Left ventricle myocardium inferior (tissue), 1 donor: ENCODE measurements around the gene AGAP3. TPM values are rescaled to one million over a fixed set of nuclear protein-coding genes. Genes with fewer than 3 reads are reported as not detected.
A peak's percentile ranks its signal among the peaks of the same experiment; 100 is the strongest.

Experiments
- DNase-seq: peaks from one replicate; pipeline ENCODE4 v3.0.0-alpha.2; 2020
- H3K27ac ChIP-seq: fragments of 200-600 bp; replicated peaks from 2 replicates; pipeline ENCODE4 v1.8.0; 2021
- H3K27me3 ChIP-seq: fragments of 200-600 bp; 2 replicates; pipeline ENCODE4 v1.8.0; 2021; ENCODE audit warnings: low read depth
- H3K36me3 ChIP-seq: fragments of 200-600 bp; 2 replicates; pipeline ENCODE4 v1.8.0; 2021
- H3K4me1 ChIP-seq: fragments of 200-600 bp; 2 replicates; pipeline ENCODE4 v1.8.0; 2021
- H3K4me3 ChIP-seq: fragments of 200-600 bp; 2 replicates; pipeline ENCODE4 v1.8.0; 2021; ENCODE audit warnings: mild to moderate bottlenecking, moderate library complexity
- H3K9me3 ChIP-seq: fragments of 200-600 bp; replicated peaks from 2 replicates; pipeline ENCODE4 v1.8.0; 2021
- CTCF ChIP-seq: fragments of 200-600 bp; IDR thresholded peaks from 2 replicates; pipeline ENCODE4 v1.8.0; 2021; ENCODE audit warnings: antibody characterized with exemption, mild to moderate bottlenecking, borderline replicate concordance
- intact Hi-C: fragments of 100-400 bp; cut with micrococcal nuclease; formaldehyde crosslinking; loops from one replicate; pipeline ENCODE4 v1.11.0; 2022
- total RNA-seq: library from RNA; stranded (reverse); fragmentation: NEBNext Ultra II Directional; extraction: Animal tissue kit (Norgen Biotek cat#: 25700); gene quantifications from one replicate; pipeline ENCODE4 v1.2.1, GENCODE V29; 2021
- donor health status: DM: no; HTN: yes; CAD: no; lungs with severe emphysema.

Gene AGAP3
- total RNA-seq, 1 donor from 2014 or later: 51.0 TPM

DNA sequence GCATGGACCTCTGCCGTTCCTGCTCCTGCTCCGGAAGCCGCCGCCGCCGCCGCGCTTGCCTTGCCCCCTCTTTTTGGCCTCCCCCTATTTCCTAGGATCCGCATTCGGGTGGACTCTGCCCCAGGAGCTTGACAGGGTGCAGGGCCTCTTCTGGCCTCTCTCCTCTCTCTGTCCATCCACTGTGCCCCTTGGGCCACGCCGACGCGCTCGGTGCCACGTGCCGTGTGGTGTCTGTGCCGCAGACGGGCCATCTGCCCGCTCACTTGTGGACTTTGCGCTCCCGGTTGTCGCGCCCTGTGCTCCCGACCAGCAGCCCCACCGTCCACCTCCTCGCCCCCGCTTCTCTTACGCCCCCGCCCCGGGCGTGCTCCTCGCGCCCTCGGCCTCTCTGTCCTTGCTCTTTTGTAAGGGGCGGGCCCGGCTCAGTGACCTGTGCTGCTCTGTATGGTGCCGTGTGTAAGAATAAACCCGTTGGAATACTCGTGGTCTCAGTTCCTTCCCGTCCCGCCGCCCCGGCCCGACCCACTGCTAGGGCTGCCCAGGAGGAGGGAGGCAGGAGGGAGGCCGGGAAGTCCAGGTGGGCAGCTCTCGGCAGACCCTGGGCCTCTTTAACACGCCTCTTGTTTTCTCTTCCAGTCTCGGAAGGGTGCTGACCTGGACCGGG lies 37.0 kb downstream of the AGAP3 start:
- H3K36me3 ChIP-seq: peaks cover 53% of the 10 kb centered on the region
- H3K27me3 ChIP-seq: no peaks in the 10 kb centered on the region
- no peak for TF ChIP-seq CTCF
- H3K9me3 ChIP-seq: no peaks in the 10 kb centered on the region
- no peak overlapping the region for H3K27ac ChIP-seq
- intact Hi-C loops: no loop called here
- DNase-seq: no peak
- no peak overlapping the region for H3K4me3 ChIP-seq
- H3K4me1 ChIP-seq: peaks cover 28% of the 10 kb centered on the region

DNA sequence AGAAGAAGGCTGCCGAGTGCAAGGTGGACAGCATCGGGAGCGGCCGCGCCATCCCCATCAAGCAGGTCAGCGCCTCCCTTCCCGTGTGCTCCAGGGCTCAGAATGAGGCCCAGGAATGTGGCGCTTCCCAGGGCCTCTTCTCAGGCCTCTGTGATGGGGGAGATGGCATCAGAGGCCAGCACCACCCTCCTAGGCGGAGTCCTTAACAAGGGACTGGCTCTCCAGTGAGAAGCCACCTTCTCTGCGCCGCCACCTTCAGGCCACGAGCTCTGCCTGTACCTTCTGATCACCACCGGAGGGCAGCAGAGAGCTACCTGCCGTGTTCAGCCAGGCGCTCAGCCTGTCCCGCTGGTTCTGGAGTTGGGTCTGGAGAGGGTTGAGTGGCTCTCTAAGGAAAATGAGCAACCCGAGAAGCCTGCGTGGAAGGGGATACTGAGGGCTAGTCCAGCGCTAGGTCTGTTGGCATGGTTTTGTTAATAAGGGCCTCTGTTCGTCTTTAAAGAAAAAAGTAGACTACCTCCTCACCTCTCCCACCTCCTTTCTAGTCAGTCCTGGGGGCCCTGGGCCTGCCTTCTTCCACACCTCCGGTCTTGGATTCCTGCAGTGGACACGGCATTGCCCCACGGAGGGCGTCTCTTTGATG lies 37.7 kb downstream of the AGAP3 start:
- Histone ChIP-seq H3K9me3 (no peaks in the 10 kb centered on the region), H3K36me3 (peaks cover 53% of the 10 kb centered on the region), H3K4me1 (peaks cover 28% of the 10 kb centered on the region), H3K27ac (no peak overlapping the region), H3K27me3 (no peaks in the 10 kb centered on the region), H3K4me3 (no peak overlapping the region)
- intact Hi-C loops: no loop called here
- peak; percentile 99 for TF ChIP-seq CTCF
- peak; percentile 80 for DNase-seq

GRCh38 chr7:151124481-151124880 lies 38.2 kb downstream of the AGAP3 start:
- H3K36me3 ChIP-seq: peaks cover 52% of the 10 kb centered on the region
- intact Hi-C loops: no loop called here

GRCh38 chr7:151124899-151125399 lies 38.7 kb downstream of the AGAP3 start:
- Histone ChIP-seq H3K36me3 (peaks cover 50% of the 10 kb centered on the region), H3K4me1 (peaks cover 28% of the 10 kb centered on the region), H3K4me3 (peak overlapping the region; percentile 69), H3K9me3 (no peaks in the 10 kb centered on the region), H3K27ac (peak overlapping the region; percentile 38), H3K27me3 (no peaks in the 10 kb centered on the region)
- no peak for DNase-seq
- TF ChIP-seq CTCF: no peak
- intact Hi-C loops: no loop called here

More at GRCh38 chr7:151124481-151124880, 38.2 kb downstream of the AGAP3 start:
- Histone ChIP-seq H3K9me3 (no peaks in the 10 kb centered on the region), H3K27me3 (no peaks in the 10 kb centered on the region), H3K27ac (no peak overlapping the region), H3K4me1 (peaks cover 28% of the 10 kb centered on the region), H3K4me3 (no peak overlapping the region)
- no peak for DNase-seq
- TF ChIP-seq CTCF: no peak

GRCh38 chr7:151125470-151125845 lies 39.2 kb downstream of the AGAP3 start:
- Histone ChIP-seq H3K4me1 (peaks cover 28% of the 10 kb centered on the region), H3K36me3 (peaks cover 50% of the 10 kb centered on the region), H3K9me3 (no peaks in the 10 kb centered on the region), H3K27ac (peak overlapping the region; percentile 38), H3K27me3 (no peaks in the 10 kb centered on the region), H3K4me3 (peak overlapping the region; percentile 69)
- TF ChIP-seq CTCF: peak; percentile 44
- peak; percentile 64 for DNase-seq
- intact Hi-C loops: no loop called here
